NCI-H2107 treated with DMSO at 0.1 percent for 48 hours (cell line): ENCODE data around the gene CEP43.

Experiments used
- DNase-seq: peaks from one replicate; lab custom pipeline; 2025; ENCODE audit not compliant: unreplicated experiment; lab: John Stamatoyannopoulos, UW

Gene CEP43

DNA sequence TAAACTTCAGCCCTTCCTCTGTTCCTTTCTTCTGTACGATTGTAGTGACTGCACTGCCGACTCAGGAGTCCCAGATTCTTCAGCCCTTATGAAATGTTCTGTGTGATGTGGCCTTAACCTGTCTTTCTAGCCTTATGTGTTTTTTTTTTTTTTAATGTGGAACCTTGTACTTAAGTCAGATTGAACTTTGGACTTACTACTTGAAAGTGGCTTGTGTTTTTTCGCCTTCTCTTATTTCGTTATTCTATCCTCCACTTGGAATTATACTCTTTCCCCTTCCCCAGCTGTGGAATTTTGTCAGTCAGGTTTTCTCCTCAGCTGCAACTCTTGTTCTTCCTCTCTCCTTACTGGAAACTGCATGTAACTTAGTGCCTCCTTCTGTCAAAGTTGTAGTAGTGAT is 8.8 kb downstream of the CEP43 start:
- no peak for DNase-seq

DNA sequence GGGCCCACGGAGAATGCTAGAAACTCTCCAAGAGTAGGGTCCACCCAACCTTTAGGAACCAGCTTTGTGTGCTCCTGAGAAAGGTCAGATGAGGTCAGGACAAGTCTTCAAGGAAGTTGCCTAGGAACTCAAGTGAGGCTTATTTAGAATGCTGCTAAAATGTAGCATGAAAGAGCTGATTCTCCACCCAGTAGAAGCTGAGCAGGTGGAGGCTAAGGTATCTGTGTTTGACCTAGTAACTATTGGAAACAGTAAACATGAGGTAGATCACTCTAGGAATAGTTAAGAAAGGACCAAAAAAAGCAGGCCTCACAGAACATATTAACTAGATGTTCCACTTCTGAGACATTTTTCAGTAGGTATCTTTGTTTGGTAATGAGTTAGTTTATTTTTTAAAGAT is 13.9 kb downstream of the CEP43 start:
- DNase-seq: no peak

DNA sequence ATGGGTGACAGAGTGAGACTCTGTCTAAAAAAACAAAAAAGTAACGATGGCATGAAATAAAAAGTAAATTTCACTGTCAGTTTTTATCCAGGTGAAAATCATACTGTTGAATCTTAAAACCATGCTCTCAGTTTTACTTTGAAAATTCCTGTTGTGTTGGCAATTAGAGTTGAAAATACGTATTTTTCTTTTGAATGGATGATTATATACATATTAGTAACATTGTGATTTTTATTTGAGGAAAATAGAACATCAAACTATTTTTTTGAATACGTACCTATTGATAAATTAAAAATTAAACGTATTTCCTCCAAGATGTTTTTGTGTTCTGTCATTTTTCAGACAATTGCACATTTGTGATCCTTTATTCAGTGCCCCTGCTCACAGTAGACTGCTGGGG is 14.7 kb downstream of the CEP43 start:
- DNase-seq: no peak

DNA sequence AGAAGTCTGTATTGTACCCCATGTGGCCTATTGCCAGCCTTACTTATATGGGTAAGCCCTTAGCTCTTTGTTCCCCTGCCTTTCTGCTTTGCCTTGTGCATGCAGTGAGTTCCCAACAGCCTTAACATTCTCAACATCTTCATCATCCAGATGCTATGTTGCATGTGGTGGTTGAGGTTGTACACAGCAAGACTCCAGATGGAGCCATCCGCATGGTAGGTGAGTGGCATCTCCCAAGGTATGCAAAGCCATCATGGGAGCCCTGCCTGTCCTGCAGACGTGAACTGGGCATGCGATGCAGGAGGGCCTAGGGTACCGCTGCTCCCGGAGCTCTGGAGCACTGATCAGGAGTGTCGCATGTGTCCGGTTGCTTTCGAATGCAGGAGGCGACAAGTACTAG is 16.1 kb downstream of the CEP43 start:
- DNase-seq: no peak

DNA sequence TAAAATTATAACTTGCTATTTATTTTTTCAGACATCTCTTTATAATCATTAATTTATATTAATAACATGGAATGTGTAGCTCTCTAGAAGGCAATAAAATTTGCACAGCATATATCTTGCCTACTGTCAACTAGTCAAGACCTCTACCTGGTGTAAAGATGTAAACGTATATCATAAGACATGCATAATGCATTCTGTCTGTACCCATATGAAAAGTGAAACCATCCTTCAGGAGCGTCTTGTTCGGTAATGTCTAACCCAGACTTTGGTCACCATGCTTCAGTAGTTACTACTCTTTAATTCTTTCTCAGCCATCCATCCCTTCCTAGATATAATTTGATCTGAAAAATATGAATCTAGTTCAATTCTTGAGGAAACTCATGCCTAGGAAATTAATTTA is 21.0 kb downstream of the CEP43 start:
- DNase-seq: no peak

DNA sequence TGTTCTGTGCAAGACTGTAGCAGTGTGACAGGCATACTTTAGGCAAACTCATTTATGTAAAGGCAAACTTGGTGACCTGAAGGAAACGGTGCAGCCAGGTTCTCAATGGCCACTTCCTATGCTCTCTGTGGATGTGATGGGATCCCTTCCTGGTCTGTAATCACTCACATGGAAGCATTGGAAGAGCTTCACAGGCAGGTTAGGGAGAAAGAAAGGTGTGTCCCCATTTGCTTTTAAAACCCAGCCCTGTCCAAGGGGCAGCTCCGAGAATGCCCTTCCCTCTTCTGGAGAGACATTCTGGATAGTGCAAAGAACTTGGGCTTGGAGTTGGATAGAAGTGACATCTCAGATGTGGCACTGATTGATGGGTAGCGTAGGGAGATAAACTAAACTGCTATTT is 28.1 kb downstream of the CEP43 start:
- DNase-seq: no peak

DNA sequence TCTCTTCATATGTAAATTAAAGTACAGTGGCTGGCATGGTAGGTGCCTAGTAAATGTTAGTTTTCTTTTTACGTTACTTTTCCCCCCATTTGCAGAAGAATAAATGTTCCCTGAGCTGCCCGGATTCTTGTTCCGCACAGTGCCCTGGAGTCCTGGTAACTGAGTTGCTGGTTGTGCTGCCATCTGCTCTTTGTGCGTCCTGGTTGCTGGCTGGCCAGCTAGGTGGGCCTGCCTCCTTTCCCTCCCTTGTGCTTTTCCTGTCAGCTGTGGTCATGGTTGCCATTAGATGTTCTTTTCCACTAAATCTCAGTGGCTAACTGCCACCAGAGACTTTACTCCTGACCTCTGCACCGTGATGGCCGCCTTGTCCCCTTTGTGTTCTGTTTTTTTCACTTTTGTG is 28.6 kb downstream of the CEP43 start:
- DNase-seq: no peak

DNA sequence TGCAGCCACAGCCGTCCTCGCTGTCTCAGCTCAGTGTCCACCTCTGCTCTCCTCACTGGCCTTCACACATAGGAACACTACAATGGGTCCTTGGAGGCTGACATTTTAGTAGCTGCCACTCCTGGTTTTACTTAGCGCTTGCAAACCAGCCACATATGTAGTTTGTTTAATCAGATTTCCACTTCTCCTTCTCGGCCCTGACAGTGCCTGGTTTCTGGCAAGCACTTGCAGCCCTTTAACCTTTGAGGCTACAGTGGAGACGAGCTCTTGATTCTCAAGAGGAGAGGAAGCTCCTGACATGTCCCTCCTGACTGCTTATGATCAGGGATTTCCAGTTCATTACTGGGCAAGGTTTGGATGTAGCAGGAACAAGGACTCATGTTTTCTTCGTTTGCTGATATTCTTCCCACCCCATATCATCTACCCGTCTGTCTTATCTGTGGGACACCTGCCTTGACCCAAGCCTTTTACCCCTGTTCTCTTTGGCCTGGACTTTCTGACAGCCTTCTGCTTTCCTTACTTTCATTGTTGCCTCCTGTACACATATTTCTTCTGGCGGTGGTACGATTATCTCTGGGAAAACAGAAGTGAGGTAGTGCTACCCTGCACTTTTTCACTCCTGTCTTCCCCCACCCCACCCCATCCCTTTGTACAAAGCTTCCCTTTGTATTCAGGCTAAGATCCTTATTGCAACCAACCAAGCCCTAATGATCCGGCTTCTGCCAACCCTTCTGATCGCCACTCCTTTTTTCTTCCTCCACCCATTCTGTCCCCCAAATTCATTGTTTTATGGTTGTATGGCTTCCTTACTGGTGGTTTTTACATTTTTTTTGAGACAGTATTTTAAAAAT is 31.2 kb downstream of the CEP43 start:
- no peak for DNase-seq

DNA sequence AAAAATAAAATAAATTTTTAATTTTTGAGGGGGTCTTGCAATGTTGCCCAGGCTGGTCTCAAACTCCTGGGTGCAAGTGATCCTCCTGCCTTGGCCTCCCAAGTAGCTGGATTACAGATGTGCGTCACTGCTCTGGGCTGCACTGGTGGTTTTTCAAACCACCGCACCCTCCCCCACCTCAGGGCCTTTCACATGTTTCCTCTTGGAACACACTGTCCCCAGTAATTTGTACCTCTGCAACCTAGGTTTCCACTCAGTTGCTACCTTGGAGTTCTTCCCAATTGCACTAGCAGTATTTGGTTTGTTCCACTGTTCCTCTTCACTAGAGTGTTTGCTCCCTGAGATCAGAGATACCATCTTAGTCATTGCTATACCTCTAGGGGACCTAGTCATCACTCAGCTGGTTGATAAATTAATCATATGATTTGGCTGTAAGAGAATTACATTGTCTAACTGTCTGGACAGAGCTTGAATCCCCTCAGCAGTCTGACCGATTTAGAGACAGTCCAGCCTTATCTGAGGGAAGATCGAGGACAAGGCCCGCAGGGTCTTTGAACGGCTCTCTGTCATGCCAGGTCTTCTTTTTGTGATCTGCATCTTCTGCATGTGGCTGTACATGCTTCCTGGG is 32.0 kb downstream of the CEP43 start:
- no peak for DNase-seq

DNA sequence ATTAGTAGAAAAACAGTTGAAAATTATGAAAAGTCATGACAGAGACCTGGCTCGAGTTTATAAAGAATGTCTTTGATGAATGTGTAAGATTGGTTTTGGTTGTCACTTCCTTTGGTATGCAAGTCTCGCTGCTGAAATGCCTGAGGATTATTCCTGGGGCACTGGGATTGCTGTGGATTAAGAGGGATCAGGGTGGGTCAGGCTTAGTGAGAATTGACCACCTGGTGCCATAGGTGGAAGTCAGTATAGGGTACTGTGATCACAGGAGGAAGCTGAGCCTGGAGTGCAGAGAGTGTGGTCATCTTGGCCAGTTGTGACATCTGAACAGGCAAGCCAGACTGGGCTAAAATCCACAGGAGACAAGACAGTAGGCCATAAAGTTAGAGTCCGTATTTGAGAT is 34.9 kb downstream of the CEP43 start:
- no peak for DNase-seq

DNA sequence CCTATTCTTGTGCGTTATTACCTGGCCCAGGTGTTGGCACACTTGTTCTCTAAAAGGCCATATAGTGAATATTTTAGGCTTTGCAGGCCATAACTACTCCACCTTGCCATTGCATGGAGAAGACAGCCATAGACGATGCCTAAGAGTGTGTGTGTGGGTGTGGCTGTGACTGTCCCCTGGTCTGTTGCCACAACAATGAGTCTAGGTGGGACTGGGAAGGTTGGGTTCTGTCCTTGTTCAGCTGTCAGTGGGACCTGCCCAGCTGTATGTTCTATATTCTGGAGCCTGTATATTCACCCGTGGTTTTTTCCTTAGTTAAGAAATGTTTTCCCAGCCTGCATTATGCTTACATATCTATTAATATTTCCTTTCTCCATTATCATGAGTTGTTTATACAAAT is 38.6 kb downstream of the CEP43 start:
- no peak for DNase-seq

DNA sequence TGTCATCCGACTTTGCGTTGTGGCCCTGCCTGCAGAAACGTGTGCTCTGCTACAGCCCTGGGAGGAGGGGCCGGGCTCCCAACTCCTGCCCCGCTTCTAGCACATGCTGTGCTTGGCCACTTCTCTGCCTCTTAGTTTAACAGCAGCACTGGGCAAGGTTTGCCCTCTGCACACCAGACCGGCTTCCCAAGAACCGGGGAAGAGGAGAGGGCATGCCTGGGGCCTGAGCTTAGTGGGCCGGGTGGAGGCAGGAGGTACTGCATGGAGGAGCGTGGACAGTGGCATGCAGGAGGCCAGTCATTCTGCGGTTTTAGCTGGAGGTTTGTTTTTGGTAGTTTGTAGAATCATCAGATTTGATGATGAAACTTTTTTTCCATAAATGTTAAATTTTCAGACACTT is 45.5 kb downstream of the CEP43 start:
- DNase-seq: no peak

DNA sequence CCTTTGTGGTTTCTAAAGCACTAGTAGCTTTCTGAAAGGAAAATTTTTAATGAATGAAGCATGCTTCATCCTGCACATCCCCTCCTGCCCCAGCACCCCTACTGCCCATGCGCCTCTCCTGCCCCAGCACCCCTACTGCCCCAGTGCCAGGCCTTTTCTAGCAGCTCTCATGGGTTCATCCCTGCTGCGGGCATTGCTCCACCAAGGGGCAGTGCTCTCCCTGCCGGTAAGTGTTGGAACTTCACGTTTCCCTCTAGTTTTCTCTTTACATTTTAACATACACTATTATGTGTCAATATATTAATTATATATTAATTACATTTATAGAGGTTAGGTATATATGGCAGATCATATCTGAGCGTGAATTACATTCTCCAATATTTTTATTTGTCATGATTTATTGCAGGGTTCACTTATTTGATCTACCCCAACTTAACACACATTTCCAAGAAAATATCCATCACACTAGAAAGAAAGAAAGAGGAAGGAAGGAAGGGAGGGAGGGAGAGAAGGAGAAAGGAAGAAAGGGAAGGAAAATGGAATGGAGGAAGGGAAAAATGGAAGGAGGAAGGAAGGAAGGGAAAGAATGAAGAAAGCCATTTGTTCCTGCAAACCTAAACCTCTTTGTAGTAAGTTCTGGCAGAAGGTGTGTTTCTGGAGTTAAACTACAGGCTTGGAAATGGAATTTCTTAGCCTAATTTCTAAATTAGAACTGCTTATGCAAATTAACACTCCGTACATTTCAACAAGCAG is 46.8 kb downstream of the CEP43 start:
- no peak for DNase-seq

DNA sequence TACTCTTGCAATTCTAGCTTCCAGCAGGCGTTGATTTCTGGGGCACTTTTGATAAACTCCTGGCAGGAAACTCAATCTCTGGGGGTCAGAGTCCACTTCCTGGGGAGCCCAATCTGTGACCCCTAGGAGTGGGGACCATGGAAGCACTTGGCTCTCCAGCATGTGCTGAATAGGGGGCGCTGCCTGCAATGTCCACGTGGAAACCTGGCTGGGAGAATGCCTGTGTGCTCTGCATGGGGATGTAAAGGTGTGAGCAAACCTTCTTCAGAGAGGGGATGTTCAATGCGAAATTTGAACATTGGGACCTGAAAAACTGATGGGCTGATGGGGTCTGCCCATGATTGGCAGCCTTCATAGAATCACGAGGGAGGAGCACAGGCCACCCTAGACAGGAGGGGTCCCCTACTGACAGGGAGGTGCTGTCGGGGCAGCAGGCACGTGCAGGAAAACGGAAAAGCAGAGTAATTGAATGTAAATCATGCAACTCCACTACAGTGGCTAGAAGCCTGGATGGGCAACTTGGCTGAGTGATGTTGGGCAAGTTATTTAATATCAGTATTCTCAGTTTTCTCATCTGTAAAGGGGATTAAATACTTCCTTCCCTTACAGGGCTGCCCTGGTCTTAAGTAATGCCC is 47.8 kb downstream of the CEP43 start:
- no peak for DNase-seq

DNA sequence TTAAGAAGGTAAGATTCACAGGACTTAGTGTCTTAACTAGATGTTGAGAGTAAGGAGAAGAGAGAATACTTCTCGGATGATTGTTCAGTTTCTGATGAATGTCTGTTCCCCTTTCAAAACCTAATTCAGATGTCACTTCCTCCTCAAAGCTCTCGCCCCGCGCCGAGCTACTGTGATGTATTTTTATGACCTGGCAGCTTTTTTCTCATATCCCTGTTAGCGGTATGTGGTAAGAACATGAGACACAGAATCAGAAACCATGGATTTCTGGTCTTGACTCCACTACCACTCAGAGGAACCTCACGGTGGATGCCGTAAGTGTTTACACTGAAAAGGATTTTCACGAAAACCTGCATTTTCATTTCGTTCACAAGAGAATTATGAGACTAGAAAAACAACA is 48.4 kb downstream of the CEP43 start:
- no peak for DNase-seq
